Mesenteric fat pad (tissue), 1 donor: Measurements from ENCODE around the gene MYBPH. TPM values are rescaled to one million over a fixed set of nuclear protein-coding genes. Genes with fewer than 3 reads are reported as not detected.

Experiments
- DNase-seq: peaks from one replicate; pipeline ENCODE4 v3.0.0-alpha.2; 2020; ENCODE audit warnings: low spot score
- total RNA-seq: library from RNA; stranded (reverse); fragmentation: NEBNext Ultra II Directional; extraction: Animal tissue kit (Norgen Biotek cat#: 25700); gene quantifications from one replicate; pipeline ENCODE4 v1.2.1, GENCODE V29; 2021
- donor health status: DM: yes; HTN: yes; CAD: no.

MYBPH gene
- total RNA-seq, 1 donor from 2014 or later, result 0.22 TPM

DNA sequence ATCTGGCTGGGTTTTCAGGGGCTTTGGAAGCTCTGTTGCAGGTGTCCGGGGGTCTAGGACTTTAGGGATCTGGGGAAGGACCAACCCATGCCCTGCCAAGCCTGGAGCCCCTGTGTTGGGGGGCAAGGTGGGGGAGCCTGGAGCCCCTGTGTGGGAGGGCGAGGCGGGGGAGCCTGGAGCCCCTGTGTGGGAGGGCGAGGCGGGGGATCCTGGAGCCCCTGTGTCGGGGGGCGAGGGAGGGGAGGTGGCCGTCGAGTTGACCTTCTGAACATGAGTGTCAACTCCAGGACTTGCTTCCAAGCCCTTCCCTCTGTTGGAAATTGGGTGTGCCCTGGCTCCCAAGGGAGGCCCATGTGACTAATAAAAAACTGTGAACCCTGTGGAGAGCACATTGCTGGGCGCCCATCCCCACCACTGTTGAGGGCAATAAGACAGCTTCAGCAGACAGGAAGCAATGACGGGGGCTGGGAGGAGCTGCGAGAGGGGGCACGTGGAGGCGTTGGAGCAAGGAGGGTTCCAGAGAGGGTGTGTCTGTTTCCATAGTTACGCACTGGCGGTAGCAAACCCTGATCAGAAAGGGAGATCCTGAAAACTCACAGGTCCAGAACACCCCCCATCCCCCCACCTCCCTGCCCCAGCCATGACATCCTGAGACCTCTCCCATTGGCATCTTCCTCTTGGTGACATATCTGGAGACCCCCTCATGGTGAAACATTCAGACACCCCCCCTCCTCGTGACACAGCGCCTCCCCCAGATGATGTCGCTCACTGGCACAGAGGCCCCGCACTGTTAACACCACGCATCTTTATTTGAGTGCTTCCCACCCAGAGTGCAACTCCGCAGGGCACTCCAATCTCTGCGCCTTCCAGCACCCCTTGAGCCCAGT is 8.4 kb downstream of the MYBPH start:
- DNase-seq, result no peak

GRCh38 chr1:203166192-203166940 is 9.3 kb downstream of the MYBPH start:
- DNase-seq, result no peak

DNA sequence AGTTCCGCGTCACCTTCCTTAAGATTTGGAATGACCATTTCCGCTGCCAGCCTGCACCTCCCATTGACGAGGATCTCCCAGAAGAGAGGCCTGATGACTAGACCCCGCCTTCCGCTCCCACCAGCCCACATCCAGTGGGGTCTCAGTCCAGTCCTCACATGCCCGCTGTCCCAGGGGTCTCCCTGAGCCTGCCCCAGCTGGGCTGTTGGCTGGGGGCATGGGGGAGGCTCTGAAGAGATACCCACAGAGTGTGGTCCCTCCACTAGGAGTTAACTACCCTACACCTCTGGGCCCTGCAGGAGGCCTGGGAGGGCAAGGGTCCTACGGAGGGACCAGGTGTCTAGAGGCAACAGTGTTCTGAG is 9.8 kb downstream of the MYBPH start:
- no peak for DNase-seq

DNA sequence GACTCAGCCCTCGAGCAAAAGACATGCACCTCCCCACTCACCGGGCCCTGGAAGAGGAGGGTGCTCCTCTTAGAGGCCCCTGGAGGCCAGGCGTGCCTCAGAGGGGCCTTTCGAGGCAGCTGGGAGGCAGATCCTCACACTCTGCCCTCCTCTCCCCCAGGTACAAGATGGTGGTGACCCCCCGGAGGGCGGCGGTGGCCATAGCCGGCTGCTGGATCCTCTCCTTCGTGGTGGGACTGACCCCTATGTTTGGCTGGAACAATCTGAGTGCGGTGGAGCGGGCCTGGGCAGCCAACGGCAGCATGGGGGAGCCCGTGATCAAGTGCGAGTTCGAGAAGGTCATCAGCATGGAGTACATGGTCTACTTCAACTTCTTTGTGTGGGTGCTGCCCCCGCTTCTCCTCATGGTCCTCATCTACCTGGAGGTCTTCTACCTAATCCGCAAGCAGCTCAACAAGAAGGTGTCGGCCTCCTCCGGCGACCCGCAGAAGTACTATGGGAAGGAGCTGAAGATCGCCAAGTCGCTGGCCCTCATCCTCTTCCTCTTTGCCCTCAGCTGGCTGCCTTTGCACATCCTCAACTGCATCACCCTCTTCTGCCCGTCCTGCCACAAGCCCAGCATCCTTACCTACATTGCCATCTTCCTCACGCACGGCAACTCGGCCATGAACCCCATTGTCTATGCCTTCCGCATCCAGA is 10.4 kb downstream of the MYBPH start:
- DNase-seq, result no peak

GRCh38 chr1:203163891-203164635 is 11.6 kb downstream of the MYBPH start:
- DNase-seq, result no peak

DNA sequence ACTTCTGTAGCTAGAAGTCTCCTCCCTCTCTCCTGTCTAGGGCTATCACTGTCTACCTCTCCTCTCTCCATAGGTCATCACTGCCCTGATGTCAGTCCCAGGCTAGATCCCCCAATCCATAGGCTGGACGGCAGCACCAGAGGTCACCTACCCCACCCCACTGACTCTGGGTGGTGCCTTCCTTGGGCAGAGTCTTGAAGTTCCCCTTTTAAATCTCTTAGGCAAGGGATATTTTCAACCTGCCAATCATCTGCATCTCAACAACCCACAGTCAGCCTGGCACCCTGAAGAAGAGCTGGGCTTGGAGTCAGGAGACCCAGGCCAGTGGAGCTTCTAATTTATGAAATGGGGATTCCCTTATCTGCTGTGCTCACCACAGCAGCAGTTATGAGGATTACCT is 13.2 kb downstream of the MYBPH start:
- no peak for DNase-seq

DNA sequence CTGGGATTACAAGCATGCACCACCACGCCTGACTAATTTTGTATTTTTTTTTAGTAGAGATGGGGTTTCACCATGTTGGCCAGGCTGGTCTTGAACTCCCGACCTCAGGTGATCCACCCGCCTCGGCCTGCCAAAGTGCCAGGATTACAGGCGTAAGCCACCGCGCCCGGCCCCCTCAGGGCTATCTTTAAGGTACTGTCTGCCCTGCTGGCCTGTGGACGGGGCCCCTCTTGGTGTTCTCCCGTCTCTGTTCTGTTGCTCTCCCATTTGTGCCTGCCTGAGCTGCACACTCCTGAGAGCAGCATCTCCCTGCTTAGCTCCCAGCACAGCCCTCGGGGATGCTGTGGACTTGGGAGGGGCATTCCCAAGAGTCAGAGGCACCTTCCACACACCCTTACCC is 13.9 kb downstream of the MYBPH start:
- DNase-seq, result no peak

DNA sequence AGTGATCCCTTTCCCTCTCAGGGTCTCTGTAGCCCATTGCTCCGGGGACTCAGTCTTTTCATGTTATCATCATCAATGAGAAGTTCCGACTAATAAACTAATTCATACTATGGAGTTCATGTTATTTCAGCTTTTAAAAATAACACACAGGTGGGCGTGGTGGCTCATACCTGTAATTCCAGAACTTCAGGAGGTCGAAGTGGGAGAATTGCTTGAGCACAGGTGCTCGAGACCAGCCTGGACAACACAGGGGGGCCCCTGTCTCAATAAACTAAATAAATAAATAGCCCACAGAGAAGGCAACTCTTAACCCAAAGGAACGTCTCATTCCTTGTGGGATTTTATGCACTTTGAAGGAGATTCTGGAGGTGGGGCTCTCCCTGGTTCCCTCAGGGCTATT is 14.5 kb downstream of the MYBPH start:
- no peak for DNase-seq

DNA sequence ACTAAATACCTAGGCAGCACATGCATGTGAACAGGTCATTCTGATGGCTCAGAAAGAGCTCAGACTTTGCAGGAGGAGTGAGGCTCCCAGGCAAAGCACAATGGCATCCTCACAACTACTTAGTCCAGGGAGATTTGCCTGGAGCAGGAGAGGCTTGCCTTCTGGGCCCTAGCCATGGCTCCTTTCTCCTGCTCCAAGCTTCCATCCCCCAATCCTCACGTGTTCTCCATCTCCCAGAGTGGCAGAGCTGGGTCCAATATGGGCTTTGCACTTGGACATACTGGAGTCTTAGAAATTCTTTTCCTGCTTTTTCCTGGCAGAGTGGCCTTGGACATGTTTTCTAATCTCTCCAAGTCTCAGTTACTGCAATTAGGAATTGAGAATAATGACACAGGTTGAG is 15.8 kb downstream of the MYBPH start:
- DNase-seq, result no peak

- DNase-seq, result no peak
Observed at GRCh38 chr1:203158960-203159665, 16.5 kb downstream of the MYBPH start.

DNA sequence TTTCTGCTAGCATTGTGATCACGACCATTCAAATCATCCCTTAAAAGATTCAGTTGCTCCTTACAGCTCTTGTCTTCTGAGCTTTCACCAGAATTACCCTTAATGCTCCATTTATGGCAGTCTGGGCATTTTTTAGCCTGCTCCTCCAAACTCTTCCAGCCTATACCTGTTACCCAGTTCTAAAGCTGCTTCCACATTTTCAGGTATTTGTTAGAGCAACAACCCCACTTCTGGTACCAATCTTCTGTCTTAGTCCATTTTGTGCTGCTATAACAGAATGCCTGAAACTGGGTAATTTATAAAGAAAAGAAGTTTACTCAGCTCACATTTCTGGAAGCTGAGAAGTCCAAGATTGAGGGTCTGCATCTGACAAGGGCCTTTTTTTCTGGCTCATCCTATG is 17.2 kb downstream of the MYBPH start:
- no peak for DNase-seq

DNA sequence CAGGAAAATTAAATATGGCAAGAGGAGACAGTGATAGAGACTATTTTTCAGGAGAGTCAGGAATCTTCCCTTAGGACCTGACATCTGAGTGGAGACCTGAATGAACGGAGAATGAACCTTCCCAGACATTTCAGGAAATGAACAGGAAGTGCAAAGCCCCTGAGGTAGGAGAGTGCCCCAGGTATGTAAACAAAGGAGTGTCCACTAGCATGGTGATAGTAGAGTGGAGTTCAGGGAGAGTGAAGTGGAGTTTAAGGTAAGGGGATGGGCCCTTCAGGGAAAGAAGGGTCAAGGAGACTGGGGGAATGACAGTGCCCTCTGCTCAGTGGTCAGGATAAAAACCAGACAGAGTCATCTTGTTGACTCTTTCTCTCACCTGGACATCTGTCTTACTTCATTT is 19.3 kb downstream of the MYBPH start:
- no peak for DNase-seq

DNA sequence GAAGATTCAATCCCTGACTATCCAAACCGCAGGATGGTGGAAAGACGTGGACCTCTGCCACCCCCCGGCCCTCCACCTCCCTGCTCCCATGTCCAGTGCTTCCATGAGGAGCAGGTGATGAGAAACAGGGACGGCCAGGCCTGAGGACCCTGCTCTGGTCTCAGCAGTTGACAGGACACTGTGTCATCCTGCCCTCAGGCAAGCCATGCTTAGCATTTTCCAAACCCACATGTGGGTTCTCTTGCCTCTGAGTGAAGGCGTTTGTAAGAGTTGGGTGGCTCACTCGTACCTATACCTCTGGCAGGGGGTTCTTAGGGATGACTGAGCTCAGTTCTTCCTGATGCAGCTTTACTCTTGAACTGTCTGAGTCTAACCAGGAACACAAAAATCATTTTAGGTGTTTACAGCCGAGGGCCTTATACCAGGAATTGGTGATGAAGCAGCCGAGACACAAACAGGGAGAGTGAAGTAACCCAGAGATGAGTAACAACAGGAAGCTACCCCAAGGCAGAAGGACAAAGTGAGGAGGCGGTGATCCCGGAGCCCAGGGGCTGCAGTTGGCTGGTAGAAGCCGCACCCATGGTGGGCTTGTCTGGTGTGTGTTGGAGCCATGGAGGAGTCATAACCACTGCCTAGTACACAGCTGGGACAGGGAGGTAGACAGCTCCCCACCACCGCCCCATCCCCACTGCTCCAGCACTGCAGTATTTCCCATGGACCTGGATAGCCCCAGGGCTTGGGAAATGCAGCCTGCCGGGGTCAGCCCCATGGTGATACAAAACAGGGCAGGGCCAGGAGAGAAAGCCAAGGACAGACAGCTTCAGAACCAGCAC is 21.4 kb downstream of the MYBPH start:
- DNase-seq, result no peak

- no peak for DNase-seq
Observed at GRCh38 chr1:203153051-203153988, 22.3 kb downstream of the MYBPH start.

GRCh38 chr1:203152158-203153034 is 23.2 kb downstream of the MYBPH start:
- DNase-seq, result no peak

DNA sequence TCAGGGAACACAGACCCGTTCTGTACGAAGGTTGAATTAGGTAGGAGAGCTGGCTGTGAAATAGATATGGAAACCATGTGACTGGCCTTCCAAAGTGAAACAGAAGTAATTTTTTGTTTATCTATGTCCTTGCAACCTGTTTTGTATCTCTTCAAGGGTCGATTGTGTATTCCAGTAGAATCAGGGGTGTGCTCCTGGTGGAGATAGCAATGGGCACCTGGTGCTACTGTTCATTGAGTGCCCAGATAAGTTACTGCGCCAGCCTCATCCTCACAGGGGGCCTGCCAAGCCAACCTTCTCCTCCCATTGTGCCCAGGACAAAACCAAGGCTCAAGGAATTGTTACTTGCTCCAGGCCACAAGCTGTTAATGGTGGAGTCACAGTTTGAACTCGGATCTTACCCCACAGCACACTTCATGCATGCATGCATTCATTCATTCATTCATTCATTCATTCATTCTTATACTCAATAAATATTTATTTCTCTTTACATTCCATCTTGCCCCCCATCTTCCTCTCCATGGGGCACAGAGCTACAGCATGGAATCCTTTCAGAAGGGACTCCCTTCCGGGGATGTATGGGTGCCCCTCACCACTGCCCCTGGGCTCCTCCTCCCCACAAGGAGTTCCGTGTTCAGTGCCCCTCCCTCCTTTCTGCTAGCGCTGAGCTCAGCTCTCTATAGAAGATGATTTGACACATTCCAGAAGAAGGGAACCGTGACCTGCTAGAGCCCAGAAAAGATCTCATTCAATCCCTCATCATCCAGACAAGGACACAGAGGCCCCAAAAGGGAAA is 24.1 kb downstream of the MYBPH start:
- DNase-seq, result no peak
